MM.1S (cell line): ENCODE data around the gene USP50.

ENCODE experiments used
- CTCF ChIP-seq: fragments of 300-600 bp; sonication (generic); IDR thresholded peaks from 2 replicates; pipeline ENCODE4 v1.5.1; 2016; ENCODE audit warnings: antibody characterized with exemption, low read length, mixed read lengths
- EZH2 ChIP-seq: fragments of 300-600 bp; sonication (generic); optimal IDR thresholded peaks from 2 replicates; pipeline ENCODE3; 2017; ENCODE audit warnings: low read depth, mild to moderate bottlenecking, antibody characterized with exemption, low read length, mixed read lengths
- EZH2phosphoT487 ChIP-seq: fragments of 300-600 bp; sonication (generic); IDR thresholded peaks from 2 replicates; pipeline ENCODE4 v1.6.1; 2018; ENCODE audit warnings: antibody characterized with exemption, low read length

GRCh38 chr15:50576166-50576565, 29.7 kb upstream of the USP50 start:
- TF ChIP-seq CTCF, result no peak
- TF ChIP-seq EZH2, result no peak
- no peak for TF ChIP-seq EZH2phosphoT487
